H9 (cell line): ENCODE data around the gene MUC5B. TPM values are rescaled to one million over a fixed set of nuclear protein-coding genes. Genes with fewer than 3 reads are reported as not detected.
A peak's percentile ranks its signal among the peaks of the same experiment; 100 is the strongest.

ENCODE experiments used
- DNase-seq: peaks from one replicate; pipeline ENCODE4 v3.0.0-alpha.2; 2017
- H2AFZ ChIP-seq: one replicate; pipeline ENCODE4 v1.6.1; 2013; ENCODE audit warnings: mild to moderate bottlenecking, low read length, control low read depth, moderate library complexity
- H2AK5ac ChIP-seq: 2 replicates; pipeline ENCODE4 v1.6.1; 2013; ENCODE audit warnings: low read length, control low read depth, mixed read lengths; ENCODE audit not compliant: insufficient read length
- H2BK120ac ChIP-seq: one replicate; pipeline ENCODE4 v1.6.1; 2013; ENCODE audit warnings: low read depth, mild to moderate bottlenecking, low read length, control low read depth, inconsistent platforms; ENCODE audit not compliant: poor library complexity, severe bottlenecking
- H2BK12ac ChIP-seq: 2 replicates; pipeline ENCODE4 v1.6.1; 2013; ENCODE audit warnings: low read length, control low read depth, mixed read lengths, low read depth; ENCODE audit not compliant: insufficient read length
- H2BK15ac ChIP-seq: 2 replicates; pipeline ENCODE4 v1.6.1; 2013; ENCODE audit warnings: low read depth, low read length, control low read depth
- H2BK20ac ChIP-seq: one replicate; pipeline ENCODE4 v1.6.1; 2013; ENCODE audit warnings: low read depth, mild to moderate bottlenecking, low read length, control low read depth, inconsistent platforms; ENCODE audit not compliant: poor library complexity, severe bottlenecking
- H2BK5ac ChIP-seq: 2 replicates; pipeline ENCODE4 v1.6.1; 2013; ENCODE audit warnings: low read length, control low read depth, mixed read lengths; ENCODE audit not compliant: insufficient read length
- H3K14ac ChIP-seq: 2 replicates; pipeline ENCODE4 v1.6.1; 2013; ENCODE audit warnings: low read length, control low read depth; ENCODE audit not compliant: insufficient read depth
- H3K18ac ChIP-seq: 2 replicates; pipeline ENCODE4 v1.6.1; 2013; ENCODE audit warnings: low read depth, mild to moderate bottlenecking, mixed read lengths, low read length, control low read depth; ENCODE audit not compliant: insufficient read length
- H3K23ac ChIP-seq: 2 replicates; pipeline ENCODE4 v1.6.1; 2013; ENCODE audit warnings: low read length, control low read depth, mixed read lengths, low read depth; ENCODE audit not compliant: insufficient read length
- H3K23me2 ChIP-seq: 2 replicates; pipeline ENCODE4 v1.6.1; 2013; ENCODE audit warnings: low read depth, mild to moderate bottlenecking, mixed read lengths, low read length, control low read depth; ENCODE audit not compliant: insufficient read length, poor library complexity, severe bottlenecking
- H3K27ac ChIP-seq: 2 replicates; pipeline ENCODE4 v1.5.1; 2013; ENCODE audit warnings: low read length, control low read depth, mixed read lengths, low read depth; ENCODE audit not compliant: insufficient read length
- H3K27me3 ChIP-seq: 2 replicates; pipeline ENCODE4 v1.6.1; 2013; ENCODE audit warnings: low read length, control low read depth, inconsistent platforms; ENCODE audit not compliant: insufficient read depth
- H3K4ac ChIP-seq: 2 replicates; pipeline ENCODE4 v1.6.1; 2013; ENCODE audit warnings: low read depth, mild to moderate bottlenecking, control low read depth, inconsistent platforms, low read length, moderate library complexity
- H3K4me1 ChIP-seq: 2 replicates; pipeline ENCODE4 v1.6.1; 2013; ENCODE audit warnings: low read length, control low read depth, inconsistent platforms; ENCODE audit not compliant: insufficient read depth
- H3K4me2 ChIP-seq: 2 replicates; pipeline ENCODE4 v1.6.1; 2013; ENCODE audit warnings: low read length, control low read depth, mixed read lengths; ENCODE audit not compliant: insufficient read length, insufficient read depth
- H3K56ac ChIP-seq: 2 replicates; pipeline ENCODE4 v1.6.1; 2013; ENCODE audit warnings: low read depth, mild to moderate bottlenecking, mixed read lengths, low read length, control low read depth; ENCODE audit not compliant: insufficient read length
- H3K79me1 ChIP-seq: 2 replicates; pipeline ENCODE4 v1.6.1; 2013; ENCODE audit warnings: low read depth, mild to moderate bottlenecking, moderate library complexity, low read length, control low read depth, inconsistent platforms; ENCODE audit not compliant: insufficient read depth, poor library complexity, severe bottlenecking
- H3K79me2 ChIP-seq: 2 replicates; pipeline ENCODE4 v1.6.1; 2013; ENCODE audit warnings: low read length, control low read depth, inconsistent platforms; ENCODE audit not compliant: insufficient read depth
- H3K9ac ChIP-seq: 2 replicates; pipeline ENCODE4 v1.6.1; 2013; ENCODE audit warnings: low read length, control low read depth, mixed read lengths; ENCODE audit not compliant: insufficient read length; ENCODE audit errors: extremely low read depth
- H3K9me3 ChIP-seq: one replicate; pipeline ENCODE4 v1.6.1; 2013; ENCODE audit warnings: low read depth, low read length, inconsistent platforms; ENCODE audit not compliant: control insufficient read depth
- H3T11ph ChIP-seq: one replicate; pipeline ENCODE4 v1.6.1; 2013; ENCODE audit warnings: mild to moderate bottlenecking, low read length, control low read depth, inconsistent platforms
- H4K20me1 ChIP-seq: one replicate; pipeline ENCODE4 v1.6.1; 2013; ENCODE audit not compliant: control insufficient read depth, insufficient read length, insufficient read depth
- H4K5ac ChIP-seq: 2 replicates; pipeline ENCODE4 v1.6.1; 2013; ENCODE audit warnings: low read depth, mild to moderate bottlenecking, mixed read lengths, low read length, control low read depth; ENCODE audit not compliant: insufficient read length
- H4K8ac ChIP-seq: replicated peaks from 2 replicates; pipeline ENCODE4 v1.6.1; 2013; ENCODE audit warnings: low read length, control low read depth, mixed read lengths, low read depth; ENCODE audit not compliant: insufficient read length
- H4K91ac ChIP-seq: 2 replicates; pipeline ENCODE4 v1.6.1; 2013; ENCODE audit warnings: low read depth, mild to moderate bottlenecking, moderate library complexity, mixed read lengths, low read length, control low read depth; ENCODE audit not compliant: insufficient read length
- H3K27ac Mint-ChIP-seq, 3 experiments: 2 replicates in 2 of 3; 3 replicates in 1 of 3; pipeline ENCODE4 v1.8.0; 2020 to 2021; ENCODE audit warnings: mixed read lengths in 3 of 3, mild to moderate bottlenecking in 1 of 3, moderate library complexity in 1 of 3
- H3K27me3 Mint-ChIP-seq: 2 replicates; pipeline ENCODE4 v1.8.0; 2021; ENCODE audit warnings: low read depth, mild to moderate bottlenecking, moderate library complexity, mixed read lengths
- H3K36me3 Mint-ChIP-seq, 3 experiments: 2 replicates in 2 of 3; 3 replicates in 1 of 3; pipeline ENCODE4 v1.8.0; 2020 to 2021; ENCODE audit warnings: low read depth in 3 of 3, mixed read lengths in 3 of 3; ENCODE audit not compliant: insufficient read depth in 1 of 3
- H3K4me1 Mint-ChIP-seq, 2 experiments: 2 replicates each; pipeline ENCODE4 v1.8.0; 2020; ENCODE audit warnings: mixed read lengths in 2 of 2
- H3K4me3 Mint-ChIP-seq, 2 experiments: 2 replicates in 1 of 2; 3 replicates in 1 of 2; pipeline ENCODE4 v1.8.0; 2020 to 2021; ENCODE audit warnings: mild to moderate bottlenecking in 2 of 2, mixed read lengths in 2 of 2, moderate library complexity in 1 of 2
- H3K9me3 Mint-ChIP-seq, 2 experiments: 2 replicates in 1 of 2; 3 replicates in 1 of 2; pipeline ENCODE4 v1.8.0; 2020; ENCODE audit warnings: mild to moderate bottlenecking in 2 of 2, mixed read lengths in 2 of 2, moderate library complexity in 1 of 2
- WGBS: extraction: QIAGEN DNeasy Blood & Tissue Kit; methylation state at CpG from one replicate; pipeline ENCODE4 v1.1.7; 2013; ENCODE audit warnings: missing lambda C conversion rate, low lambda C conversion rate, mixed read lengths; ENCODE audit not compliant: insufficient read length; ENCODE audit errors: extremely low coverage; 5-methylcytosine and 5-hydroxymethylcytosine counted together
- total RNA-seq: library from RNA; stranded (reverse); gene quantifications from 2 replicates; pipeline ENCODE4 v1.2.1, GENCODE V29; 2021
- TF ChIP-seq, protein P1 (sequence below): fragments of 200-600 bp; sonication (generic); conservative IDR thresholded peaks from 3 replicates; pipeline ENCODE4 v1.8.0; 2021; ENCODE audit warnings: antibody characterized with exemption, mild to moderate bottlenecking

The MUC5B gene
- total RNA-seq, 1 experiment from 2014 or later = not detected

- TF ChIP-seq, protein P1, sequence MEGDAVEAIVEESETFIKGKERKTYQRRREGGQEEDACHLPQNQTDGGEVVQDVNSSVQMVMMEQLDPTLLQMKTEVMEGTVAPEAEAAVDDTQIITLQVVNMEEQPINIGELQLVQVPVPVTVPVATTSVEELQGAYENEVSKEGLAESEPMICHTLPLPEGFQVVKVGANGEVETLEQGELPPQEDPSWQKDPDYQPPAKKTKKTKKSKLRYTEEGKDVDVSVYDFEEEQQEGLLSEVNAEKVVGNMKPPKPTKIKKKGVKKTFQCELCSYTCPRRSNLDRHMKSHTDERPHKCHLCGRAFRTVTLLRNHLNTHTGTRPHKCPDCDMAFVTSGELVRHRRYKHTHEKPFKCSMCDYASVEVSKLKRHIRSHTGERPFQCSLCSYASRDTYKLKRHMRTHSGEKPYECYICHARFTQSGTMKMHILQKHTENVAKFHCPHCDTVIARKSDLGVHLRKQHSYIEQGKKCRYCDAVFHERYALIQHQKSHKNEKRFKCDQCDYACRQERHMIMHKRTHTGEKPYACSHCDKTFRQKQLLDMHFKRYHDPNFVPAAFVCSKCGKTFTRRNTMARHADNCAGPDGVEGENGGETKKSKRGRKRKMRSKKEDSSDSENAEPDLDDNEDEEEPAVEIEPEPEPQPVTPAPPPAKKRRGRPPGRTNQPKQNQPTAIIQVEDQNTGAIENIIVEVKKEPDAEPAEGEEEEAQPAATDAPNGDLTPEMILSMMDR = no peak
- H2BK12ac ChIP-seq = no peak overlapping the region
- H3K27me3 ChIP-seq = no peaks in the 10 kb centered on the region
- no peak overlapping the region for H3T11ph ChIP-seq
- H3K4me1 Mint-ChIP-seq = no peaks in the 10 kb centered on the region
- H3K4me3 Mint-ChIP-seq = no peak overlapping the region
- H3K18ac ChIP-seq = no peak overlapping the region
- no peak overlapping the region for H2BK15ac ChIP-seq
- no peak overlapping the region for H2BK20ac ChIP-seq
- H3K27me3 Mint-ChIP-seq = peaks cover 50% of the 10 kb centered on the region
- no peaks in the 10 kb centered on the region for H4K20me1 ChIP-seq
- H3K4me2 ChIP-seq = no peak overlapping the region
- no peak overlapping the region for H2AFZ ChIP-seq
- peak; percentile 8 for DNase-seq
- H3K23me2 ChIP-seq = no peaks in the 10 kb centered on the region
- H2BK5ac ChIP-seq = no peak overlapping the region
- no CpG with 5 or more reads among the region's 17 CpGs for WGBS
- no peak overlapping the region for H2BK120ac ChIP-seq
- H3K4me1 ChIP-seq = no peaks in the 10 kb centered on the region
- H3K9ac ChIP-seq = no peak overlapping the region
- no peak overlapping the region for H4K5ac ChIP-seq
- peaks cover 8% of the 10 kb centered on the region for H3K9me3 ChIP-seq
- no peak overlapping the region for H4K91ac ChIP-seq
- H3K56ac ChIP-seq = no peak overlapping the region
- peaks cover 0 to 3% (median 0%) of the 10 kb centered on the region in 3 experiments; a peak in 3 of 7 replicates for H3K36me3 Mint-ChIP-seq
- H3K79me2 ChIP-seq = no peaks in the 10 kb centered on the region
- no peak overlapping the region for H3K27ac ChIP-seq
- H3K4ac ChIP-seq = no peak overlapping the region
- H3K14ac ChIP-seq = no peak overlapping the region; the same call in 1 of the 2 replicates
- no peak overlapping the region for H2AK5ac ChIP-seq
- peaks cover 41% of the 10 kb centered on the region in 2 experiments for H3K9me3 Mint-ChIP-seq
- H3K23ac ChIP-seq = no peak overlapping the region
- no peaks in the 10 kb centered on the region for H3K79me1 ChIP-seq
- H4K8ac ChIP-seq = no peak overlapping the region
- no peak overlapping the region; a peak in 1 of 7 replicates for H3K27ac Mint-ChIP-seq
Observed at GRCh38 chr11:1209371-1210057, 13.4 kb upstream of the MUC5B start.
